IMR-90 (cell line): ENCODE data around the gene KRR1. TPM values are rescaled to one million over a fixed set of nuclear protein-coding genes. Genes with fewer than 3 reads are reported as not detected.

ENCODE experiments used
- ATAC-seq: fragments of 200-7000 bp; cut with Tn5 transposase; 2 replicates; pipeline ENCODE4 v1.9.1; 2020; ENCODE audit warnings: low read depth, mild to moderate bottlenecking, moderate library complexity
- BruUV-seq: library from RNA; stranded (reverse); fragments of 400-500 nt; replicated peaks from 2 replicates; lab custom pipeline; 2021; lab: Mats Ljungman, UMichigan
- CTCF ChIA-PET: fragments of 300-600 bp; formaldehyde crosslinking; extraction: SDS; loops from one replicate; lab custom pipeline; 2021; ENCODE audit warnings: antibody characterized with exemption; lab: Yijun Ruan, JAX
- POLR2A ChIA-PET: fragments of 300-600 bp; sonication (Branson Sonifier 250); formaldehyde crosslinking; loops from one replicate; lab custom pipeline; 2022; ENCODE audit warnings: antibody characterized with exemption; ENCODE audit not compliant: unreplicated experiment; lab: Charles Lee
- DNase-seq: peaks from one replicate; pipeline ENCODE4 v3.0.0; 2013
- H2AFZ ChIP-seq: replicated peaks from 2 replicates; pipeline ENCODE3; 2013; ENCODE audit warnings: low read length, mild to moderate bottlenecking; ENCODE audit not compliant: poor library complexity
- H2AK5ac ChIP-seq: 2 replicates; pipeline ENCODE4 v1.6.1; 2013; ENCODE audit warnings: low read depth, low read length, inconsistent platforms
- H2AK9ac ChIP-seq: replicated peaks from 2 replicates; pipeline ENCODE3; 2013; ENCODE audit warnings: mild to moderate bottlenecking, low read depth, low read length, moderate library complexity; ENCODE audit not compliant: poor library complexity
- H2BK120ac ChIP-seq: 2 replicates; pipeline ENCODE4 v1.6.1; 2013; ENCODE audit warnings: low read depth, low read length, inconsistent platforms
- H2BK15ac ChIP-seq: 3 replicates; pipeline ENCODE4 v1.6.1; 2013; ENCODE audit warnings: low read depth, low read length, inconsistent platforms
- H2BK20ac ChIP-seq: 2 replicates; pipeline ENCODE4 v1.6.1; 2013; ENCODE audit warnings: low read depth, mild to moderate bottlenecking, inconsistent platforms, low read length, moderate library complexity
- H2BK5ac ChIP-seq: 2 replicates; pipeline ENCODE4 v1.6.1; 2013; ENCODE audit warnings: mild to moderate bottlenecking, low read depth, low read length, inconsistent platforms; ENCODE audit not compliant: poor library complexity, severe bottlenecking
- H3K14ac ChIP-seq: replicated peaks from 2 replicates; pipeline ENCODE4 v1.6.1; 2013; ENCODE audit warnings: low read depth, low read length, inconsistent platforms
- H3K18ac ChIP-seq: 2 replicates; pipeline ENCODE4 v1.6.1; 2013; ENCODE audit warnings: low read depth, low read length, control low read depth
- H3K23ac ChIP-seq: 2 replicates; pipeline ENCODE4 v1.6.1; 2013; ENCODE audit warnings: low read depth, low read length, inconsistent platforms
- H3K27ac ChIP-seq: 2 replicates; pipeline ENCODE4 v1.5.1; 2013; ENCODE audit warnings: mild to moderate bottlenecking, control low read depth, low read length; ENCODE audit not compliant: insufficient read depth
- H3K27me3 ChIP-seq: 2 replicates; pipeline ENCODE4 v1.6.1; 2013; ENCODE audit warnings: low read length; ENCODE audit not compliant: control insufficient read depth, insufficient read depth
- H3K36me3 ChIP-seq: 2 replicates; pipeline ENCODE4 v1.6.1; 2013; ENCODE audit warnings: low read length, mixed read lengths; ENCODE audit not compliant: control insufficient read depth, insufficient read depth
- H3K4ac ChIP-seq: 2 replicates; pipeline ENCODE4 v1.6.1; 2013; ENCODE audit warnings: low read depth, low read length, inconsistent platforms
- H3K4me1 ChIP-seq: 2 replicates; pipeline ENCODE4 v1.6.1; 2013; ENCODE audit warnings: low read length, mixed read lengths; ENCODE audit not compliant: control insufficient read depth, insufficient read depth
- H3K4me2 ChIP-seq: 2 replicates; pipeline ENCODE4 v1.6.1; 2013; ENCODE audit warnings: low read depth, mild to moderate bottlenecking, control low read depth, low read length, moderate library complexity
- H3K4me3 ChIP-seq: 2 replicates; pipeline ENCODE4 v1.5.1; 2013; ENCODE audit warnings: low read depth, mild to moderate bottlenecking, control low read depth, low read length, moderate library complexity; ENCODE audit not compliant: insufficient read depth
- H3K56ac ChIP-seq: 2 replicates; pipeline ENCODE4 v1.6.1; 2013; ENCODE audit warnings: low read length, inconsistent platforms; ENCODE audit not compliant: insufficient read depth; ENCODE audit errors: extremely low read depth
- H3K79me1 ChIP-seq, 2 experiments: 2 replicates each; pipeline ENCODE4 v1.6.1; 2013; ENCODE audit warnings: low read length in 2 of 2, inconsistent platforms in 1 of 2, low read depth in 1 of 2
- H3K9ac ChIP-seq: 2 replicates; pipeline ENCODE4 v1.6.1; 2013; ENCODE audit warnings: low read depth, low read length, control low read depth
- H3K9me1 ChIP-seq: 2 replicates; pipeline ENCODE4 v1.6.1; 2013; ENCODE audit warnings: low read length, inconsistent platforms; ENCODE audit not compliant: insufficient read depth
- H3K9me3 ChIP-seq: 2 replicates; pipeline ENCODE4 v1.6.1; 2013; ENCODE audit warnings: low read length; ENCODE audit not compliant: control insufficient read depth, insufficient read depth
- H4K20me1 ChIP-seq: 2 replicates; pipeline ENCODE4 v1.6.1; 2013; ENCODE audit warnings: low read length, inconsistent platforms; ENCODE audit not compliant: insufficient read depth
- H4K5ac ChIP-seq: 2 replicates; pipeline ENCODE4 v1.6.1; 2013; ENCODE audit warnings: mild to moderate bottlenecking, low read depth, low read length, control low read depth
- H4K8ac ChIP-seq, 2 experiments: 2 replicates each; pipeline ENCODE4 v1.6.1; 2013; ENCODE audit warnings: low read depth in 2 of 2, low read length in 2 of 2, control low read depth in 1 of 2, inconsistent platforms in 1 of 2
- H4K91ac ChIP-seq: 2 replicates; pipeline ENCODE4 v1.6.1; 2013; ENCODE audit warnings: low read depth, low read length, inconsistent platforms; ENCODE audit not compliant: insufficient read depth
- BHLHE40 ChIP-seq: fragments of 150-350 bp; IDR thresholded peaks from 2 replicates; pipeline ENCODE4 v1.6.1; 2016; ENCODE audit warnings: mild to moderate bottlenecking, low read depth, low read length
- CEBPB ChIP-seq: IDR thresholded peaks from 2 replicates; pipeline ENCODE4 v1.6.1; 2012; ENCODE audit warnings: low read depth, low read length, improper control_type of control experiment
- CHD1 ChIP-seq: IDR thresholded peaks from 2 replicates; pipeline ENCODE4 v1.6.1; 2012; ENCODE audit warnings: low read depth, low read length, improper control_type of control experiment
- FOS ChIP-seq: fragments of 150-350 bp; IDR thresholded peaks from 2 replicates; pipeline ENCODE4 v1.6.1; 2016; ENCODE audit warnings: low read depth, low read length
- MAFK ChIP-seq: IDR thresholded peaks from 2 replicates; pipeline ENCODE4 v1.6.1; 2012; ENCODE audit warnings: low read depth, low read length, improper control_type of control experiment
- MAZ ChIP-seq: IDR thresholded peaks from 2 replicates; pipeline ENCODE4 v1.6.1; 2012; ENCODE audit warnings: low read depth, mild to moderate bottlenecking, low read length, improper control_type of control experiment, moderate library complexity, borderline replicate concordance
- MXI1 ChIP-seq: IDR thresholded peaks from 2 replicates; pipeline ENCODE4 v1.6.1; 2012; ENCODE audit warnings: low read depth, mild to moderate bottlenecking, low read length, moderate library complexity, borderline replicate concordance
- NFE2L2 ChIP-seq: fragments of 150-350 bp; IDR thresholded peaks from 2 replicates; pipeline ENCODE4 v1.6.1; 2016; ENCODE audit warnings: low read depth, mild to moderate bottlenecking, low read length
- POLR2A ChIP-seq: IDR thresholded peaks from 2 replicates; pipeline ENCODE4 v1.6.1; 2012; ENCODE audit warnings: mild to moderate bottlenecking, low read depth, low read length
- RAD21 ChIP-seq: IDR thresholded peaks from 2 replicates; pipeline ENCODE4 v1.6.1; 2012; ENCODE audit warnings: low read length, improper control_type of control experiment
- RCOR1 ChIP-seq: IDR thresholded peaks from 2 replicates; pipeline ENCODE4 v1.6.1; 2012; ENCODE audit warnings: mild to moderate bottlenecking, low read length, improper control_type of control experiment; ENCODE audit not compliant: insufficient replicate concordance
- RFX5 ChIP-seq: IDR thresholded peaks from 2 replicates; pipeline ENCODE4 v1.8.0; 2012; ENCODE audit warnings: low read depth, mild to moderate bottlenecking, low read length, moderate library complexity
- SMC3 ChIP-seq: fragments of 150-350 bp; IDR thresholded peaks from 2 replicates; pipeline ENCODE4 v1.6.1; 2016; ENCODE audit warnings: low read depth, mild to moderate bottlenecking, antibody characterized with exemption, low read length, moderate library complexity
- WGBS, 2 experiments: methylation state at CpG; one replicate each; pipeline versions ENCODE4 v1.1.5 to v1.1.7; 2013; ENCODE audit warnings: missing lambda C conversion rate in 2 of 2; ENCODE audit not compliant: insufficient read length in 1 of 2; ENCODE audit errors: extremely low coverage in 2 of 2; 5-methylcytosine and 5-hydroxymethylcytosine counted together
- dilution Hi-C: fragments of 300-500 bp; cut with HindIII; formaldehyde crosslinking; loops from one replicate; pipeline ENCODE4 v1.14.3; 2018; ENCODE audit warnings: low sequenced_read_pairs; ENCODE audit not compliant: unreplicated experiment
- in situ Hi-C: fragments of 300-500 bp; cut with MboI; formaldehyde crosslinking; loops from 3 replicates; pipeline ENCODE4 v1.14.3; 2019; ENCODE audit warnings: low sequenced_read_pairs, inconsistent platforms, mixed read lengths
- intact Hi-C: fragments of 100-400 bp; cut with micrococcal nuclease; formaldehyde crosslinking; loops from 2 replicates; pipeline ENCODE4 v1.10.0; 2022
- polyA plus RNA-seq, 3 experiments: library from polyadenylated mRNA; depleted of rRNA; stranded (reverse); fragments of >200 nt; gene quantifications; 2 replicates each; pipeline ENCODE4 v1.2.3, GENCODE V29; 2012; ENCODE audit warnings: low replicate concordance in 1 of 3
- total RNA-seq: library from RNA; depleted of rRNA; stranded (reverse); fragments of >200 nt; gene quantifications from 2 replicates; pipeline ENCODE4 v1.2.3, GENCODE V29; 2012
- TF ChIP-seq, protein P1 (sequence below): fragments of 150-350 bp; IDR thresholded peaks from 2 replicates; pipeline ENCODE4 v1.6.1; 2016; ENCODE audit warnings: low read depth, mild to moderate bottlenecking, low read length, moderate library complexity, borderline replicate concordance
- TF ChIP-seq, protein P2 (sequence below): fragments of 150-350 bp; IDR thresholded peaks from 2 replicates; pipeline ENCODE4 v1.6.1; 2017; ENCODE audit warnings: mild to moderate bottlenecking, antibody characterized with exemption, low read length, low read depth
- TF ChIP-seq, protein P3 (sequence below): conservative IDR thresholded peaks from 2 replicates; pipeline ENCODE4 v1.5.1; 2012; ENCODE audit warnings: mild to moderate bottlenecking, low read depth, low read length, improper control_type of control experiment

KRR1 gene
- total and polyA plus RNA-seq, 2 of the 4 experiments (the other 2 are of a cell fraction), result 18.3 to 31.4 TPM

DNA sequence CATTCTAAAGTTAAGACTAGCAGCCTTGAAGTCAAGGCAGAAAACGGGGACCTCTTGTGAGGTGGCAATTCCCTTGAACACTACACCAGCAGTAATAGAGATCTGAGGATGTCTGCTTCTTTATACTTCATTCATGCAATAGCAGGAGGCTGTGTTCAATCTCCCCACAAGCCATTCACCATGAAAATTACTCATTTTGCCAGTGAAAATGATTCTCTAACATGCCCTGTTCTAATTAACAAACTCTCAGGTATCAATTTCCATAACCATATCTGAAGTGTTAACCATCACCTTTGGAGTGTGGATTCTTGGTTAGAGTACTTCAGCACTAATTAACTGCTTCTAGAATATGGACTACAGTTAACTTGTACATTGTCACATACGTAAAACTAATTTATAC is 34.3 kb downstream of the KRR1 start:
- no TSS peak for BruUV-seq
- H3K9me3 ChIP-seq, result no peaks in the 10 kb centered on the region
- peaks cover 9% of the 10 kb centered on the region for H3K4me1 ChIP-seq
- no peak overlapping the region for H2AFZ ChIP-seq
- dilution Hi-C loops, result no loop called here
- H3K36me3 ChIP-seq, result no peaks in the 10 kb centered on the region
- H3K23ac ChIP-seq, result no peak overlapping the region
- H3K79me1 ChIP-seq, result peaks cover 0 to 4% of the 10 kb centered on the region in 2 experiments; a peak in 2 of 4 replicates
- H3K27ac ChIP-seq, result no peak overlapping the region
- ChIA-PET CTCF (no interaction called here), POLR2A (no interaction called here)
- intact Hi-C loops, result no loop called here
- H2BK5ac ChIP-seq, result no peak overlapping the region
- H2AK9ac ChIP-seq, result no peak overlapping the region
- no peak overlapping the region for H3K18ac ChIP-seq
- no peak for DNase-seq
- no peak overlapping the region for H2BK15ac ChIP-seq
- no peak overlapping the region for H3K4ac ChIP-seq
- no peaks in the 10 kb centered on the region for H3K9me1 ChIP-seq
- no peak overlapping the region for H4K91ac ChIP-seq
- no peak for ATAC-seq
- H2BK120ac ChIP-seq, result no peak overlapping the region
- no peak overlapping the region for H4K5ac ChIP-seq
- H3K4me3 ChIP-seq, result no peak overlapping the region
- H4K20me1 ChIP-seq, result no peaks in the 10 kb centered on the region
- no peak overlapping the region for H3K14ac ChIP-seq
- no peaks in the 10 kb centered on the region for H3K27me3 ChIP-seq
- no peak overlapping the region for H3K4me2 ChIP-seq
- no CpG with 5 or more reads among the region's 2 CpGs for WGBS, 2 experiments
- no peak overlapping the region for H2AK5ac ChIP-seq
- no peak for TF ChIP-seq RAD21
- TF ChIP-seq, protein P1, sequence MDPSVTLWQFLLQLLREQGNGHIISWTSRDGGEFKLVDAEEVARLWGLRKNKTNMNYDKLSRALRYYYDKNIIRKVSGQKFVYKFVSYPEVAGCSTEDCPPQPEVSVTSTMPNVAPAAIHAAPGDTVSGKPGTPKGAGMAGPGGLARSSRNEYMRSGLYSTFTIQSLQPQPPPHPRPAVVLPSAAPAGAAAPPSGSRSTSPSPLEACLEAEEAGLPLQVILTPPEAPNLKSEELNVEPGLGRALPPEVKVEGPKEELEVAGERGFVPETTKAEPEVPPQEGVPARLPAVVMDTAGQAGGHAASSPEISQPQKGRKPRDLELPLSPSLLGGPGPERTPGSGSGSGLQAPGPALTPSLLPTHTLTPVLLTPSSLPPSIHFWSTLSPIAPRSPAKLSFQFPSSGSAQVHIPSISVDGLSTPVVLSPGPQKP, result no peak
- TF ChIP-seq, protein P2, sequence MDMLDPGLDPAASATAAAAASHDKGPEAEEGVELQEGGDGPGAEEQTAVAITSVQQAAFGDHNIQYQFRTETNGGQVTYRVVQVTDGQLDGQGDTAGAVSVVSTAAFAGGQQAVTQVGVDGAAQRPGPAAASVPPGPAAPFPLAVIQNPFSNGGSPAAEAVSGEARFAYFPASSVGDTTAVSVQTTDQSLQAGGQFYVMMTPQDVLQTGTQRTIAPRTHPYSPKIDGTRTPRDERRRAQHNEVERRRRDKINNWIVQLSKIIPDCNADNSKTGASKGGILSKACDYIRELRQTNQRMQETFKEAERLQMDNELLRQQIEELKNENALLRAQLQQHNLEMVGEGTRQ, result no peak
- TF ChIP-seq, protein P3, sequence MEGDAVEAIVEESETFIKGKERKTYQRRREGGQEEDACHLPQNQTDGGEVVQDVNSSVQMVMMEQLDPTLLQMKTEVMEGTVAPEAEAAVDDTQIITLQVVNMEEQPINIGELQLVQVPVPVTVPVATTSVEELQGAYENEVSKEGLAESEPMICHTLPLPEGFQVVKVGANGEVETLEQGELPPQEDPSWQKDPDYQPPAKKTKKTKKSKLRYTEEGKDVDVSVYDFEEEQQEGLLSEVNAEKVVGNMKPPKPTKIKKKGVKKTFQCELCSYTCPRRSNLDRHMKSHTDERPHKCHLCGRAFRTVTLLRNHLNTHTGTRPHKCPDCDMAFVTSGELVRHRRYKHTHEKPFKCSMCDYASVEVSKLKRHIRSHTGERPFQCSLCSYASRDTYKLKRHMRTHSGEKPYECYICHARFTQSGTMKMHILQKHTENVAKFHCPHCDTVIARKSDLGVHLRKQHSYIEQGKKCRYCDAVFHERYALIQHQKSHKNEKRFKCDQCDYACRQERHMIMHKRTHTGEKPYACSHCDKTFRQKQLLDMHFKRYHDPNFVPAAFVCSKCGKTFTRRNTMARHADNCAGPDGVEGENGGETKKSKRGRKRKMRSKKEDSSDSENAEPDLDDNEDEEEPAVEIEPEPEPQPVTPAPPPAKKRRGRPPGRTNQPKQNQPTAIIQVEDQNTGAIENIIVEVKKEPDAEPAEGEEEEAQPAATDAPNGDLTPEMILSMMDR, result no peak
- TF ChIP-seq BHLHE40, result no peak
- TF ChIP-seq RCOR1, result no peak
- no peak for TF ChIP-seq MAZ
- no peak for TF ChIP-seq SMC3
- no peak for TF ChIP-seq CEBPB
- no peak for TF ChIP-seq RFX5
- no peak for TF ChIP-seq FOS
- TF ChIP-seq CHD1, result no peak
- no peak for TF ChIP-seq MAFK
- no peak for TF ChIP-seq MXI1
- no peak for TF ChIP-seq NFE2L2
- TF ChIP-seq POLR2A, result no peak
- no peak overlapping the region for H4K8ac ChIP-seq
- H2BK20ac ChIP-seq, result no peak overlapping the region
- no peak overlapping the region for H3K56ac ChIP-seq
- in situ Hi-C loops, result no loop called here
- H3K9ac ChIP-seq, result no peak overlapping the region
